HG03025 (cell line): Measurements from ENCODE around the gene IL23R.
A peak's percentile ranks its signal among the peaks of the same experiment; 100 is the strongest.
"Not testable (repeated sequence)": the region's sequence is repeated elsewhere in the genome, so short reads cannot be mapped to it uniquely, and the experiment has no call there.

Experiments
- ATAC-seq: cut with Tn5 transposase; IDR thresholded peaks from one replicate; pipeline ENCODE4 v1.9.1; 2021; ENCODE audit warnings: mild to moderate bottlenecking, moderate library complexity; ENCODE audit not compliant: unreplicated experiment, low FRiP score

Gene IL23R

GRCh38 chr1:67190942-67191341 is 24.7 kb downstream of the IL23R start:
- ATAC-seq = no peak

- ATAC-seq = no peak
Measured at GRCh38 chr1:67191668-67192520, 25.6 kb downstream of the IL23R start.

GRCh38 chr1:67192902-67193301 is 26.6 kb downstream of the IL23R start:
- ATAC-seq = no peak

- ATAC-seq = no peak
Measured at GRCh38 chr1:67193704-67194103, 27.4 kb downstream of the IL23R start.

GRCh38 chr1:67194209-67194863 is 28.1 kb downstream of the IL23R start:
- ATAC-seq = no peak

- ATAC-seq = no peak
Measured at GRCh38 chr1:67200755-67201154, 34.5 kb downstream of the IL23R start.

- ATAC-seq = no peak
Measured at GRCh38 chr1:67201891-67202290, 35.6 kb downstream of the IL23R start.

- no peak for ATAC-seq
Measured at GRCh38 chr1:67204298-67204980, 38.2 kb downstream of the IL23R start.

GRCh38 chr1:67207398-67207797 is 41.1 kb downstream of the IL23R start:
- not testable (repeated sequence) for ATAC-seq

- no peak for ATAC-seq
Measured at GRCh38 chr1:67208217-67208616, 42.0 kb downstream of the IL23R start.

- no peak for ATAC-seq
Measured at GRCh38 chr1:67209521-67209920, 43.3 kb downstream of the IL23R start.

GRCh38 chr1:67211589-67212563 is 45.6 kb downstream of the IL23R start:
- ATAC-seq = no peak

- no peak for ATAC-seq
Measured at GRCh38 chr1:67213164-67213563, 46.9 kb downstream of the IL23R start.

GRCh38 chr1:67213948-67214347 is 47.7 kb downstream of the IL23R start:
- no peak for ATAC-seq

GRCh38 chr1:67214420-67215174 is 48.3 kb downstream of the IL23R start:
- peak; percentile 87 for ATAC-seq

- no peak for ATAC-seq
Measured at GRCh38 chr1:67216401-67216800, 50.1 kb downstream of the IL23R start.

- no peak for ATAC-seq
Measured at GRCh38 chr1:67217417-67217816, 51.2 kb downstream of the IL23R start.

GRCh38 chr1:67217938-67218337 is 51.7 kb downstream of the IL23R start:
- ATAC-seq = no peak

GRCh38 chr1:67224856-67225255 is 58.6 kb downstream of the IL23R start:
- no peak for ATAC-seq
